ENCODE data around the gene ABCG1. TPM values are rescaled to one million over a fixed set of nuclear protein-coding genes. Genes with fewer than 3 reads are reported as not detected.

The ABCG1 gene
- total RNA-seq, 1 donor from 2014 or later = 74.9 TPM

DNA sequence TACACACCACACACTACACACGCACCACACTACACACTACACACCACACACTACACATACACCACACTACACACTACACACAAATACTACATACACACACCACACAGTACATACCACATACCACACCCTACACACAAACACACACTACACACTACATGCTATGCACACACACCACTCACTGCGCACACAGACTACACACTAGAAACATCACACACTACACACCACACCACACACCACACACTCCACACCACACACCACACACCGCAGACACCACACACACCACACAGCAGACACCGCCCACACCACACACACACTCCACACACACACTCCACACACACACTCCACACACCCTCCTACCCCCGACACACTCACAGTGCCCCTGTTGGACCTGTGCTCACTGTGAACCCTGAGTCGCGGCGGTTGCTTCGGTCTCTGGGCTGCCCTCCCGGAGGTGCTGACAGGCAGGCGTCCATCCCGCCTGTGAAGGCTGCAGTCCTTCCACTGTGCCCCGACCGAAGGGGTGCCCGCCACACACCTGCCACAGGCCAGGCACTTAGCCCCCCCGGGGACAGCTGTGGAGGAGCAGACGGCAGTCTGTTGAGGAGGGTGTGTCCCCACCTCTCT lies 74.8 kb downstream of the ABCG1 start:
- H3K4me3 ChIP-seq = no peak overlapping the region
- DNase-seq (no peak), ATAC-seq (no peak)
- no peaks in the 10 kb centered on the region for H3K9me3 ChIP-seq
- no peaks in the 10 kb centered on the region for H3K4me1 ChIP-seq
- H3K27me3 ChIP-seq (ENCODE audit: low read depth) = no peaks in the 10 kb centered on the region
- H3K27ac ChIP-seq = no peak overlapping the region
- no peak for TF ChIP-seq CTCF (IDR thresholded peaks at IDR 0.05)
- H3K36me3 ChIP-seq = peaks cover 66% of the 10 kb centered on the region
- intact Hi-C loops (cut with DNase I) = no loop called here

DNA sequence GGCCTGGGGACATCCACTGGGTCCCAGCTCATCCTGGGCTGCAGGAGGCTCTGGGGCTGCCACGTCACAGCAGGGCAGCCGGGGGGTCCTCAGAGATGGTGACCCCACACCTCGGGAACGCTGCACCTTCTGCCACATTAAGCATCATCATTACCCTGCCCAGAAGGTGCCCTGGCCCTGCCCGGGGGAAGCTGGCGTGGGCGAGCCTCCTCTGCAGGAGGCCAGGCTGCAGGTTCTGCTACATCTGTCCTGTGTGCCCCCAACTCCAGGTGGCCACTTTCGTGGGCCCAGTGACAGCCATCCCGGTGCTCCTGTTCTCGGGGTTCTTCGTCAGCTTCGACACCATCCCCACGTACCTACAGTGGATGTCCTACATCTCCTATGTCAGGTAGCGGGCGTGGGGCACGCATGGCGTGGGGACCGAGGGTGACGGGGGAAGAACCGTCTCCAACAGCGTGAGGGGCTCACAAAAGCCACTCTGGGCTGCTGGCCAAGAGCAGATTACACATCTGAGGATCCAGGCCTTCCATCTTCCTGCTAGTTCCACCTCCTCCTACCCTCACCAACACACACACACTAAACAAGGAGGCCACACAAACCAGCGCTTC lies 75.4 kb downstream of the ABCG1 start:
- Histone ChIP-seq H3K4me3 (no peak overlapping the region), H3K4me1 (no peaks in the 10 kb centered on the region), H3K36me3 (peaks cover 61% of the 10 kb centered on the region), H3K27me3 (ENCODE audit: low read depth) (no peaks in the 10 kb centered on the region), H3K9me3 (no peaks in the 10 kb centered on the region), H3K27ac (no peak overlapping the region)
- no peak for ATAC-seq
- no peak for DNase-seq
- TF ChIP-seq CTCF (IDR thresholded peaks at IDR 0.05) = no peak
- intact Hi-C loops (cut with DNase I) = no loop called here

GRCh38 chr21:42295845-42296244 lies 76.9 kb downstream of the ABCG1 start:
- intact Hi-C loops (cut with DNase I) = no loop called here

DNA sequence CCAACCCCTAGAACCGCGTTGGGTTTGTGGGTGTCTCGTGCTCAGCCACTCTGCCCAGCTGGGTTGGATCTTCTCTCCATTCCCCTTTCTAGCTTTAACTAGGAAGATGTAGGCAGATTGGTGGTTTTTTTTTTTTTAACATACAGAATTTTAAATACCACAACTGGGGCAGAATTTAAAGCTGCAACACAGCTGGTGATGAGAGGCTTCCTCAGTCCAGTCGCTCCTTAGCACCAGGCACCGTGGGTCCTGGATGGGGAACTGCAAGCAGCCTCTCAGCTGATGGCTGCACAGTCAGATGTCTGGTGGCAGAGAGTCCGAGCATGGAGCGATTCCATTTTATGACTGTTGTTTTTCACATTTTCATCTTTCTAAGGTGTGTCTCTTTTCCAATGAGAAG lies 77.6 kb downstream of the ABCG1 start:
- Histone ChIP-seq H3K9me3 (no peaks in the 10 kb centered on the region), H3K4me3 (no peak overlapping the region), H3K36me3 (peaks cover 40% of the 10 kb centered on the region), H3K4me1 (peaks cover 7% of the 10 kb centered on the region), H3K27me3 (ENCODE audit: low read depth) (no peaks in the 10 kb centered on the region), H3K27ac (no peak overlapping the region)
- ATAC-seq = no peak
- intact Hi-C loops (cut with DNase I) = no loop called here
- DNase-seq = no peak
- no peak for TF ChIP-seq CTCF (IDR thresholded peaks at IDR 0.05)

More at GRCh38 chr21:42295845-42296244, 76.9 kb downstream of the ABCG1 start:
- no peak for TF ChIP-seq CTCF (IDR thresholded peaks at IDR 0.05)
- Histone ChIP-seq H3K27ac (no peak overlapping the region), H3K4me1 (peaks cover 7% of the 10 kb centered on the region), H3K36me3 (peaks cover 46% of the 10 kb centered on the region), H3K27me3 (ENCODE audit: low read depth) (no peaks in the 10 kb centered on the region), H3K9me3 (no peaks in the 10 kb centered on the region), H3K4me3 (no peak overlapping the region)
- no peak for ATAC-seq
- no peak for DNase-seq

DNA sequence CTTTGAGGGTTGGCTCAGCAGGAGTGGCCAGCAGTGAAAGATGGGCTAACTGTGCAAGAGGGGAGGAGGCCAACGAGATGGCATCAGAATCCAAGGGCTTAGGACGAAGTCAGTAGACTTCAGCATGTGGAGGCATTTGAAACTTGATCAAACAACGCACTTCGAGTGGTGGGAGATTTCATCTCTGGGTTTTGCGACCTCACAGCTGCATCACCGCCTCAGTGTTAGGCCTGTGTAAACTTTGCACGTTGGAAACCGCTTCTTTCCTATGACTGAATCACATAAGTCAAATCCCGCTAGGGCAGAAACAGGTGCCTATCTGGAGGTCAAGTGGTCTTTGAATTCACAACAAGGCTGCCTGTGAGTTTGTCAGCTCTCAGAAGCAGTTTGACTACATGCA lies 78.4 kb downstream of the ABCG1 start:
- Histone ChIP-seq H3K36me3 (peaks cover 33% of the 10 kb centered on the region), H3K4me1 (peaks cover 7% of the 10 kb centered on the region), H3K4me3 (no peak overlapping the region), H3K27ac (no peak overlapping the region), H3K27me3 (ENCODE audit: low read depth) (no peaks in the 10 kb centered on the region), H3K9me3 (no peaks in the 10 kb centered on the region)
- DNase-seq (no peak), ATAC-seq (no peak)
- intact Hi-C loops (cut with DNase I) = no loop called here
- TF ChIP-seq CTCF (IDR thresholded peaks at IDR 0.05) = no peak
